OCI-LY7 (cell line): Measurements from ENCODE around the gene NUP88. TPM values are rescaled to one million over a fixed set of nuclear protein-coding genes. Genes with fewer than 3 reads are reported as not detected.
A peak's percentile ranks its signal among the peaks of the same experiment; 100 is the strongest.

Experiments
- BruUV-seq: library from RNA; stranded (reverse); fragments of 400-500 nt; replicated peaks from 2 replicates; lab custom pipeline; 2021; lab: Mats Ljungman, UMichigan
- CTCF ChIA-PET: fragments of 300-600 bp; sonication (Branson Sonifier 250); formaldehyde crosslinking; loops from one replicate; lab custom pipeline; 2022; ENCODE audit warnings: antibody characterized with exemption; ENCODE audit not compliant: unreplicated experiment; lab: Charles Lee
- POLR2A ChIA-PET: fragments of 300-600 bp; sonication (Branson Sonifier 250); formaldehyde crosslinking; loops from one replicate; lab custom pipeline; 2022; ENCODE audit warnings: antibody characterized with exemption; lab: Charles Lee
- DNase-seq: peaks from one replicate; pipeline ENCODE4 v3.0.0-alpha.2; 2015; ENCODE audit warnings: low spot score
- H2AFZ ChIP-seq: fragments of 200-600 bp; sonication (generic), shearing (Covaris generic); 2 replicates; pipeline ENCODE4 v1.6.1; 2014; ENCODE audit warnings: mild to moderate bottlenecking, antibody characterized with exemption, low read length, moderate library complexity
- H3K27ac ChIP-seq: fragments of 200-600 bp; sonication (generic); 2 replicates; pipeline ENCODE4 v1.5.1; 2014; ENCODE audit warnings: mixed run types, low read depth, mild to moderate bottlenecking, moderate library complexity, low read length, inconsistent platforms; ENCODE audit not compliant: poor library complexity, severe bottlenecking
- H3K36me3 ChIP-seq: fragments of 200-600 bp; sonication (generic); 2 replicates; pipeline ENCODE4 v1.6.1; 2014; ENCODE audit warnings: mild to moderate bottlenecking, antibody characterized with exemption, low read length, moderate library complexity, mixed read lengths; ENCODE audit not compliant: insufficient read depth
- H3K4me1 ChIP-seq: fragments of 200-600 bp; sonication (generic); 2 replicates; pipeline ENCODE4 v1.5.1; 2014; ENCODE audit warnings: mild to moderate bottlenecking, low read length; ENCODE audit not compliant: insufficient read depth, poor library complexity, severe bottlenecking
- H3K4me2 ChIP-seq: fragments of 200-600 bp; sonication (generic); 2 replicates; pipeline ENCODE4 v1.6.1; 2014; ENCODE audit warnings: mild to moderate bottlenecking, low read length
- H3K4me3 ChIP-seq: fragments of 200-600 bp; sonication (generic); 2 replicates; pipeline ENCODE4 v1.5.1; 2014; ENCODE audit warnings: mild to moderate bottlenecking, low read depth, low read length; ENCODE audit not compliant: poor library complexity, severe bottlenecking
- H3K79me2 ChIP-seq: fragments of 200-600 bp; sonication (generic); 2 replicates; pipeline ENCODE4 v1.6.1; 2016; ENCODE audit warnings: low read depth, mild to moderate bottlenecking, low read length, moderate library complexity, mixed read lengths; ENCODE audit not compliant: insufficient read depth
- H3K9me2 ChIP-seq: fragments of 200-600 bp; sonication (generic); 2 replicates; pipeline ENCODE4 v1.6.1; 2016; ENCODE audit warnings: mild to moderate bottlenecking, low read length, mixed read lengths; ENCODE audit not compliant: insufficient read depth
- H3K9me3 ChIP-seq: fragments of 200-600 bp; sonication (generic); 2 replicates; pipeline ENCODE4 v1.6.1; 2014; ENCODE audit warnings: mild to moderate bottlenecking, mixed run types, low read length, mixed read lengths
- H4K20me1 ChIP-seq: fragments of 200-600 bp; sonication (generic); 2 replicates; pipeline ENCODE4 v1.6.1; 2014; ENCODE audit warnings: mild to moderate bottlenecking, antibody characterized with exemption, low read length, moderate library complexity, mixed read lengths; ENCODE audit not compliant: insufficient read depth
- CTCF ChIP-seq: fragments of 200-600 bp; sonication (generic); conservative IDR thresholded peaks from 2 replicates; pipeline ENCODE4 v1.5.1; 2014; ENCODE audit warnings: mild to moderate bottlenecking, antibody characterized with exemption, low read length, moderate library complexity, mixed read lengths
- EZH2phosphoT487 ChIP-seq: fragments of 200-600 bp; sonication (generic); IDR thresholded peaks from 2 replicates; pipeline ENCODE4 v1.6.1; 2018; ENCODE audit warnings: low read depth, borderline replicate concordance, mild to moderate bottlenecking, mixed run types, antibody characterized with exemption, low read length, moderate library complexity, mixed read lengths
- intact Hi-C: fragments of 100-400 bp; cut with micrococcal nuclease; formaldehyde crosslinking; loops from one replicate; pipeline ENCODE4 v1.10.0; 2022; ENCODE audit not compliant: unreplicated experiment
- total RNA-seq, 2 experiments: library from RNA; depleted of rRNA in 1 of 2; stranded (reverse); fragments of >200 nt in 1 of 2; shearing (Covaris generic) in 1 of 2; gene quantifications; 2 replicates each; pipeline ENCODE4 v1.2.3, GENCODE V29; 2014 to 2022

NUP88 gene
- total RNA-seq, 2 experiments from 2014 or later = 238 to 262 TPM

- TSS peak; percentile 85 for BruUV-seq
- CTCF ChIA-PET = interaction anchor here (0.7 to 1.0 kb wide), 2 partner anchors 20 to 44 kb away, joined by 4 read pairs; partner anchors contain the start of gene C1QBP
- TF ChIP-seq CTCF (no peak), EZH2phosphoT487 (no peak)
Observed at GRCh38 chr17:5418858-5419355, 555 bp downstream of the NUP88 start.

GRCh38 chr17:5416901-5417300, 2.6 kb downstream of the NUP88 start:
- H3K4me2 ChIP-seq = peak overlapping the region; percentile 83
- H3K36me3 ChIP-seq = peaks cover 72% of the 10 kb centered on the region
- peaks cover 89% of the 10 kb centered on the region for H3K79me2 ChIP-seq
- CTCF ChIA-PET = no interaction called here
- H2AFZ ChIP-seq = no peak overlapping the region
- intact Hi-C loops = loop anchor here (5.0 kb wide), 1 partner anchor 170 kb away; no protein-coding TSS in a partner anchor
- no peak for TF ChIP-seq EZH2phosphoT487
- no peak for TF ChIP-seq CTCF
- BruUV-seq = no TSS peak
- H3K4me3 ChIP-seq = peak overlapping the region; percentile 88
- H3K4me1 ChIP-seq = peaks cover 27% of the 10 kb centered on the region
- peak overlapping the region; percentile 96 for H3K27ac ChIP-seq
- no peaks in the 10 kb centered on the region for H3K9me2 ChIP-seq
- POLR2A ChIA-PET = interaction anchor here (0.6 to 0.8 kb wide), 4 partner anchors 16 to 27 kb away, joined by 3 to 7 read pairs (median 3); no protein-coding TSS in a partner anchor
- H4K20me1 ChIP-seq = peaks cover 14% of the 10 kb centered on the region
- DNase-seq = no peak
- no peaks in the 10 kb centered on the region for H3K9me3 ChIP-seq

More at GRCh38 chr17:5418858-5419355, 555 bp downstream of the NUP88 start:
- intact Hi-C loops = loop anchor here (1.0 to 5.0 kb wide), 6 partner anchors 20 to 228 kb away; partner anchors contain the start of genes C1QBP, DERL2, DHX33 and MIS12
- peak overlapping the region; percentile 46; the same call in 1 of the 2 replicates for H2AFZ ChIP-seq
- peaks cover 79% of the 10 kb centered on the region for H3K79me2 ChIP-seq
- peaks cover 14% of the 10 kb centered on the region for H4K20me1 ChIP-seq
- peak; percentile 96 for DNase-seq
- peak overlapping the region; percentile 96 for H3K27ac ChIP-seq
- no peaks in the 10 kb centered on the region for H3K9me2 ChIP-seq
- peaks cover 71% of the 10 kb centered on the region for H3K36me3 ChIP-seq
- H3K4me3 ChIP-seq = peak overlapping the region; percentile 88
- no peaks in the 10 kb centered on the region for H3K9me3 ChIP-seq
- peaks cover 31% of the 10 kb centered on the region for H3K4me1 ChIP-seq
- POLR2A ChIA-PET = interaction anchor here (0.7 to 1.0 kb wide), 5 partner anchors 10 to 135 kb away, joined by 3 to 4 read pairs (median 4); partner anchors contain the start of gene C1QBP
- peak overlapping the region; percentile 83 for H3K4me2 ChIP-seq

- Histone ChIP-seq H3K4me2 (no peak overlapping the region), H3K9me2 (no peaks in the 10 kb centered on the region), H3K9me3 (no peaks in the 10 kb centered on the region), H3K4me3 (no peak overlapping the region), H4K20me1 (peaks cover 21% of the 10 kb centered on the region), H3K27ac (no peak overlapping the region), H3K79me2 (peaks cover 84% of the 10 kb centered on the region), H3K4me1 (peaks cover 15% of the 10 kb centered on the region), H3K36me3 (peaks cover 94% of the 10 kb centered on the region), H2AFZ (no peak overlapping the region)
- POLR2A ChIA-PET = no interaction called here
- DNase-seq = no peak
- intact Hi-C loops = no loop called here
- TF ChIP-seq EZH2phosphoT487 = no peak
- TF ChIP-seq CTCF = no peak
- CTCF ChIA-PET = no interaction called here
- no TSS peak for BruUV-seq
Observed at GRCh38 chr17:5413682-5414081, 5.8 kb downstream of the NUP88 start.
